B cell (primary cell): ENCODE measurements around the gene SP7. TPM values are rescaled to one million over a fixed set of nuclear protein-coding genes. Genes with fewer than 3 reads are reported as not detected.

Experiments
- ATAC-seq: fragments of 200-7000 bp; cut with Tn5 transposase; one replicate; pipeline ENCODE4 v1.10.0; 2021; ENCODE audit warnings: low read depth, mild to moderate bottlenecking, moderate number of reproducible peaks, moderate library complexity
- CTCF ChIA-PET: fragments of 350-600 bp; sonication (Branson Sonifier 250); formaldehyde crosslinking; loops from one replicate; lab custom pipeline; 2021; ENCODE audit warnings: antibody characterized with exemption, inconsistent platforms; lab: Charles Lee
- POLR2A ChIA-PET: fragments of 350-600 bp; sonication (Branson Sonifier 250); formaldehyde crosslinking; loops from one replicate; lab custom pipeline; 2021; ENCODE audit warnings: antibody characterized with exemption; lab: Charles Lee
- DNase-seq: peaks from one replicate; pipeline ENCODE4 v3.0.0; 2013
- H2AFZ ChIP-seq: 2 replicates; pipeline ENCODE4 v1.6.1; 2012; ENCODE audit warnings: mild to moderate bottlenecking, low read depth, low read length; ENCODE audit not compliant: insufficient read depth, poor library complexity, severe bottlenecking
- H3K27ac ChIP-seq, 2 donors: 1 replicate in 1 of 2; 2 replicates in 1 of 2; pipeline ENCODE4 v1.5.1; 2012 to 2013; ENCODE audit warnings: low read length in 2 of 2, mild to moderate bottlenecking in 2 of 2, moderate library complexity in 1 of 2
- H3K27me3 ChIP-seq, 4 experiments: fragments of 200-600 bp in 1 of 4; sonication (generic) in 1 of 4; replicated peaks in 1 of 4; 1 replicate in 2 of 4; 2 replicates in 2 of 4; pipeline versions ENCODE4 v1.6.1 to v1.7.0; 2013 to 2016; ENCODE audit warnings: low read length in 3 of 4, mild to moderate bottlenecking in 2 of 4, mixed read lengths in 1 of 4, moderate library complexity in 1 of 4; ENCODE audit not compliant: insufficient read depth in 4 of 4, control insufficient read depth in 3 of 4; ENCODE audit errors: control extremely low read depth in 1 of 4
- H3K36me3 ChIP-seq, 2 experiments: replicated peaks in 1 of 2; 1 replicate in 1 of 2; 2 replicates in 1 of 2; pipeline versions ENCODE4 v1.6.1 to v1.7.1; 2013; ENCODE audit warnings: low read length in 1 of 2; ENCODE audit not compliant: insufficient read depth in 2 of 2, control insufficient read depth in 1 of 2; ENCODE audit errors: control extremely low read depth in 1 of 2, extremely low read depth in 1 of 2
- H3K4me1 ChIP-seq, 2 donors: fragments of 200-600 bp in 1 of 2; sonication (generic) in 1 of 2; 1 replicate in 1 of 2; 2 replicates in 1 of 2; pipeline versions ENCODE4 v1.5.1 to v1.6.1; 2013 to 2017; ENCODE audit warnings: low read length in 2 of 2; ENCODE audit not compliant: control insufficient read depth in 2 of 2, insufficient read depth in 2 of 2
- H3K4me2 ChIP-seq: replicated peaks from 2 replicates; pipeline ENCODE3; 2012; ENCODE audit warnings: mild to moderate bottlenecking, low read depth, low read length; ENCODE audit not compliant: poor library complexity, severe bottlenecking
- H3K4me3 ChIP-seq, 5 experiments: fragments of 200-600 bp in 1 of 5; sonication (generic) in 1 of 5; 1 replicate in 3 of 5; 2 replicates in 2 of 5; pipeline versions ENCODE4 v1.5.1 to v1.7.0; 2011 to 2016; ENCODE audit warnings: low read length in 4 of 5, mild to moderate bottlenecking in 4 of 5, low read depth in 2 of 5, control low read depth in 1 of 5, moderate library complexity in 1 of 5; ENCODE audit not compliant: insufficient read depth in 1 of 5; ENCODE audit errors: control extremely low read depth in 1 of 5, extremely low read depth in 1 of 5
- H3K79me2 ChIP-seq: fragments of 200-600 bp; sonication (generic); one replicate; pipeline ENCODE4 v1.6.0; 2016; ENCODE audit warnings: low read length; ENCODE audit not compliant: control insufficient read depth, insufficient read depth
- H3K9ac ChIP-seq: fragments of 200-600 bp; sonication (generic); 2 replicates; pipeline ENCODE4 v1.6.1; 2017; ENCODE audit warnings: mild to moderate bottlenecking, low read length, moderate library complexity
- H3K9me3 ChIP-seq, 3 donors: one replicate each; pipeline versions ENCODE4 v1.6.1 to v1.7.1; 2013; ENCODE audit warnings: low read length in 2 of 3; ENCODE audit not compliant: control insufficient read depth in 2 of 3, insufficient read depth in 1 of 3; ENCODE audit errors: control extremely low read depth in 1 of 3
- H4K20me1 ChIP-seq: 2 replicates; pipeline ENCODE4 v1.6.0; 2012; ENCODE audit warnings: mild to moderate bottlenecking, low read length; ENCODE audit not compliant: insufficient read depth, control insufficient read depth, poor library complexity, severe bottlenecking
- H3K27ac Mint-ChIP-seq: one replicate; pipeline ENCODE4 v1.8.0; 2021; ENCODE audit warnings: mixed read lengths
- H3K27me3 Mint-ChIP-seq: one replicate; pipeline ENCODE4 v1.8.0; 2021; ENCODE audit warnings: mixed read lengths
- H3K4me1 Mint-ChIP-seq: one replicate; pipeline ENCODE4 v1.8.0; 2021; ENCODE audit warnings: mixed read lengths
- H3K4me3 Mint-ChIP-seq: one replicate; pipeline ENCODE4 v1.8.0; 2021; ENCODE audit warnings: mixed read lengths
- H3K9me3 Mint-ChIP-seq: one replicate; pipeline ENCODE4 v1.8.0; 2022; ENCODE audit warnings: mixed read lengths; ENCODE audit not compliant: insufficient read depth
- EZH2 ChIP-seq: IDR thresholded peaks from 2 replicates; pipeline ENCODE4 v1.6.1; 2012; ENCODE audit warnings: borderline replicate concordance, low read depth, mild to moderate bottlenecking, moderate library complexity, low read length; ENCODE audit not compliant: insufficient read depth, poor library complexity, severe bottlenecking
- WGBS: methylation state at CpG from one replicate; pipeline ENCODE4 v1.1.5; 2013; ENCODE audit warnings: missing lambda C conversion rate; ENCODE audit not compliant: insufficient coverage; 5-methylcytosine and 5-hydroxymethylcytosine counted together
- intact Hi-C: fragments of 100-400 bp; cut with micrococcal nuclease; formaldehyde crosslinking; loops from one replicate; pipeline ENCODE4 v1.10.0; 2022
- polyA plus RNA-seq: library from polyadenylated mRNA; depleted of rRNA; stranded (reverse); fragments of >200 nt; gene quantifications from 2 replicates; pipeline ENCODE4 v1.2.3, GENCODE V29; 2012
- total RNA-seq, 2 donors: library from RNA; stranded (reverse); fragments of 120-200 nt in 1 of 2; gene quantifications; 1 replicate in 1 of 2; 2 replicates in 1 of 2; pipeline versions ENCODE4 v1.2.3 to v1.2.4, GENCODE V29; 2013 to 2022
- TF ChIP-seq, protein P1 (sequence below): fragments of 200-600 bp; IDR thresholded peaks from one replicate; pipeline ENCODE4 v1.8.0; 2022; ENCODE audit warnings: antibody characterized with exemption, mild to moderate bottlenecking

The SP7 gene
- total and polyA plus RNA-seq, 2 donors (not counting 1 experiment from before 2014, with no cell fraction given), result 0.34 TPM; not detected in 1

GRCh38 chr12:53324779-53325510 is 11.2 kb downstream of the SP7 start:
- POLR2A ChIA-PET, result interaction anchor here (0.5 to 4.0 kb wide), 10 partner anchors 8 to 105 kb away, joined by 3 to 21 read pairs (median 8); partner anchors contain the start of genes MYG1, PFDN5 and SP1
- H3K4me3 Mint-ChIP-seq, result peak overlapping the region; percentile 92
- Histone ChIP-seq H3K79me2 (peaks cover 13% of the 10 kb centered on the region), H3K27ac (peak overlapping the region; percentile 85 to 89), H2AFZ (peak overlapping the region; percentile 94), H3K9ac (peak overlapping the region; percentile 81), H3K36me3 (peaks cover 0 to 3% of the 10 kb centered on the region in 2 experiments), H3K9me3 (no peaks in the 10 kb centered on the region), H3K4me3 (peak overlapping the region; percentile 70 to 85 (median 78)), H3K4me2 (peak overlapping the region; percentile 100), H3K27me3 (peaks cover 0 to 24% (median 8%) of the 10 kb centered on the region in 4 experiments), H4K20me1 (no peaks in the 10 kb centered on the region), H3K4me1 (peaks cover 26 to 38% of the 10 kb centered on the region in 2 donors)
- H3K27ac Mint-ChIP-seq, result peak overlapping the region; percentile 94
- CTCF ChIA-PET, result interaction anchor here (0.9 to 15.1 kb wide), 14 partner anchors 10 to 184 kb away, joined by 3 to 353 read pairs (median 5); partner anchors contain the start of genes ESPL1, MYG1, PFDN5 and TARBP2
- peaks cover 37% of the 10 kb centered on the region for H3K4me1 Mint-ChIP-seq
- intact Hi-C loops, result loop anchor here (1.0 to 10.0 kb wide), 9 partner anchors 20 to 300 kb away; partner anchors contain the start of genes ATF7, CSAD, SPRYD3 and ZNF740
- H3K9me3 Mint-ChIP-seq, result no peaks in the 10 kb centered on the region
- WGBS, result under 1% methylated on average over 69 of the region's 69 CpGs
- DNase-seq (peak; percentile 90), ATAC-seq (peak; percentile 67)
- H3K27me3 Mint-ChIP-seq, result peaks cover 13% of the 10 kb centered on the region
- no peak for TF ChIP-seq EZH2
- TF ChIP-seq, protein P1, sequence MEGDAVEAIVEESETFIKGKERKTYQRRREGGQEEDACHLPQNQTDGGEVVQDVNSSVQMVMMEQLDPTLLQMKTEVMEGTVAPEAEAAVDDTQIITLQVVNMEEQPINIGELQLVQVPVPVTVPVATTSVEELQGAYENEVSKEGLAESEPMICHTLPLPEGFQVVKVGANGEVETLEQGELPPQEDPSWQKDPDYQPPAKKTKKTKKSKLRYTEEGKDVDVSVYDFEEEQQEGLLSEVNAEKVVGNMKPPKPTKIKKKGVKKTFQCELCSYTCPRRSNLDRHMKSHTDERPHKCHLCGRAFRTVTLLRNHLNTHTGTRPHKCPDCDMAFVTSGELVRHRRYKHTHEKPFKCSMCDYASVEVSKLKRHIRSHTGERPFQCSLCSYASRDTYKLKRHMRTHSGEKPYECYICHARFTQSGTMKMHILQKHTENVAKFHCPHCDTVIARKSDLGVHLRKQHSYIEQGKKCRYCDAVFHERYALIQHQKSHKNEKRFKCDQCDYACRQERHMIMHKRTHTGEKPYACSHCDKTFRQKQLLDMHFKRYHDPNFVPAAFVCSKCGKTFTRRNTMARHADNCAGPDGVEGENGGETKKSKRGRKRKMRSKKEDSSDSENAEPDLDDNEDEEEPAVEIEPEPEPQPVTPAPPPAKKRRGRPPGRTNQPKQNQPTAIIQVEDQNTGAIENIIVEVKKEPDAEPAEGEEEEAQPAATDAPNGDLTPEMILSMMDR, result peak; percentile 65
